ENCODE results near the gene OGFR. TPM values are rescaled to one million over a fixed set of nuclear protein-coding genes. Genes with fewer than 3 reads are reported as not detected.

OGFR gene
- total RNA-seq, 1 experiment from 2014 or later, result 84.7 TPM

DNA sequence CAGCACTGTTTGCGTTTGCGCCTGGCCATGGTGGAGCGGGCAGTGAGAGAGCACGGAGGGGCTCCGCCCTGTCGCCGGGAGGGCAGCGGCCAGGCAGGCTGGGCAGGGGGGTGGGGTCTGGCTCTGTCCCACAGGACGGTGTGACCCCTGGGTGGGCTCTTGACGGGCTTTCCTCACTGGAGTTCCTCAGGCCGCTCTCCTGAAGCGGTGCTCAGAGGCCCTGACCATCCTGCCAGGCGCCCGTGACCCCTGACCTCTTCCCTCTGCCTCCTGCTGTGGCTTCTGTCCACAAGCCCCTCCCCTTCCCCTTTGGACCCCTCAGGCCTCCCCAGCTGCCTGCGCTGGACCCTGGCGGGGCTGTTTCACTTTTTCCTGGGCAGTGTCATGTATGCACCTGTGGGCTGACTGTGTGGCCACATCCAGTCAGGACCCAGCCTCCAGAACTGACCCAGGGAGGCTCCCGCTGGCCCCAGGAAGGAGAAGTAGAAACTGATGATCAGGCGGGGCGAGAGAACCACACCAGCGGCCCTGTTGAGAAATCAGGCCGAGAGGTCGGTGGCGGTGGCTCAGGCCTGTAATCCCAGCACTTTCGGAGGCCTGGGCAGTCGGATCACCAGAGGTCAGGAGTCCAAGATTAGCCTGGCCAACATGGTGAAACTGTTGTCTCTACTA, 1.2 kb downstream of the OGFR start:
- CTCF ChIA-PET, result interaction anchor here (1.0 to 3.2 kb wide), 7 partner anchors 10 to 207 kb away, joined by 3 to 16 read pairs (median 3); partner anchors contain the start of gene MRGBP
- H3K9me3 Mint-ChIP-seq (ENCODE audit: unreplicated experiment), result no peaks in the 10 kb centered on the region
- Histone ChIP-seq H3K4me1 (peaks cover 14% of the 10 kb centered on the region), H3K27me3 (replicated peaks; ENCODE audit: control insufficient read depth, insufficient read depth, low read length) (no peaks in the 10 kb centered on the region), H3K9me3 (no peaks in the 10 kb centered on the region), H3K36me3 (ENCODE audit: control insufficient read depth, insufficient read depth, low read length) (peaks cover 30% of the 10 kb centered on the region), H3K4me3 (ENCODE audit: low read depth, low read length) (peak overlapping the region; percentile 99)
- POLR2A ChIA-PET, result interaction anchor here (1.0 to 2.1 kb wide), 2 partner anchors 10 to 11 kb away, joined by 9 to 17 read pairs; partner anchors contain the start of gene MRGBP
- BruUV-seq (replicated peaks), result no TSS peak
- peak; percentile 80 to 87 for DNase-seq
- intact Hi-C loops (cut with micrococcal nuclease; ENCODE audit: unreplicated experiment), result loop anchor here (1.0 to 5.0 kb wide), 3 partner anchors 12 to 119 kb away; partner anchors contain the start of gene TCFL5
- TF ChIP-seq, protein P1, sequence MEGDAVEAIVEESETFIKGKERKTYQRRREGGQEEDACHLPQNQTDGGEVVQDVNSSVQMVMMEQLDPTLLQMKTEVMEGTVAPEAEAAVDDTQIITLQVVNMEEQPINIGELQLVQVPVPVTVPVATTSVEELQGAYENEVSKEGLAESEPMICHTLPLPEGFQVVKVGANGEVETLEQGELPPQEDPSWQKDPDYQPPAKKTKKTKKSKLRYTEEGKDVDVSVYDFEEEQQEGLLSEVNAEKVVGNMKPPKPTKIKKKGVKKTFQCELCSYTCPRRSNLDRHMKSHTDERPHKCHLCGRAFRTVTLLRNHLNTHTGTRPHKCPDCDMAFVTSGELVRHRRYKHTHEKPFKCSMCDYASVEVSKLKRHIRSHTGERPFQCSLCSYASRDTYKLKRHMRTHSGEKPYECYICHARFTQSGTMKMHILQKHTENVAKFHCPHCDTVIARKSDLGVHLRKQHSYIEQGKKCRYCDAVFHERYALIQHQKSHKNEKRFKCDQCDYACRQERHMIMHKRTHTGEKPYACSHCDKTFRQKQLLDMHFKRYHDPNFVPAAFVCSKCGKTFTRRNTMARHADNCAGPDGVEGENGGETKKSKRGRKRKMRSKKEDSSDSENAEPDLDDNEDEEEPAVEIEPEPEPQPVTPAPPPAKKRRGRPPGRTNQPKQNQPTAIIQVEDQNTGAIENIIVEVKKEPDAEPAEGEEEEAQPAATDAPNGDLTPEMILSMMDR (IDR thresholded peaks at IDR 0.05; ENCODE audit: insufficient read depth in 1 of 2, low read depth in 1 of 2, low read length in 1 of 2, severe bottlenecking in 1 of 2, unreplicated experiment in 1 of 2), result peak in 1 of 2 experiments; percentile 9
- peaks cover 69% of the 10 kb centered on the region for H3K36me3 Mint-ChIP-seq (ENCODE audit: insufficient read depth, unreplicated experiment)
- no peaks in the 10 kb centered on the region for H3K27me3 Mint-ChIP-seq (ENCODE audit: insufficient read depth, unreplicated experiment)
- peak overlapping the region; percentile 65 for H3K27ac Mint-ChIP-seq (ENCODE audit: unreplicated experiment)
- peaks cover 12% of the 10 kb centered on the region for H3K4me1 Mint-ChIP-seq (ENCODE audit: low read depth, unreplicated experiment)
- peak overlapping the region; percentile 91 for H3K4me3 Mint-ChIP-seq (ENCODE audit: unreplicated experiment)

DNA sequence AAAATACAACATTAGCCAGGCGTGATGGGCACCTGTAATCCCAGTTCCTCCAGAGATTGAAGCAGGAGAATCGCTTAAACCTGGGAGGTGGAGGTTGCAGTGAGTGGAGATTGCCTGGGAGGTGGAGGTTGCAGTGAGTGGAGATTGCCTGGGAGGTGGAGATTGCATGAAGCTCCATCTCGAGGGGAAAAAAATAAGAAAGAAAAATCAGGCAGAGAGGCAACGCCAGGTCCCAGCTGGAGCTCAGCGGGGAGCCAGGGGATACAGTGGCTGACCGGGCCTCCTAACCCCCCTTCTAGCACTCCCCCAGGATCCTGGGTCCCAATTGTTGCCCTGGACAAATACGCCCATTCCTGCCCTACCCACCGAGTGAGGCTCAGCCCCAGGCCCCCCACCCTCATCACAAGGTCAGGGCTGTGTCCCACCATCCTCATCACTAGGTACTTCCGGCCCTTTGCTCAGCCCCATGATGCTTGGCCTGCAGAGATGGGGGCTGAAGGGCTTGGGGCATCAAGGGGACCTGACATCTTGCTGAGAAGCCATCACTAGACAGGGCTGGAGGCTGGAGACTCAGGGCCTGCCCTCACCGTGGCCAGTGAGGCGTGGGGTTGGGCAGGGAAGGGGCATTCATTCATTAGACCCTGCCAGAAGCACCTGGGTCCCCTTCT, 1.9 kb downstream of the OGFR start:
- CTCF ChIA-PET, result interaction anchor here (1.5 to 3.2 kb wide), 3 partner anchors 10 to 15 kb away, joined by 3 to 16 read pairs (median 9); partner anchors contain the start of gene MRGBP
- H3K4me1 ChIP-seq, result peaks cover 14% of the 10 kb centered on the region
- peak overlapping the region; percentile 91 for H3K4me3 Mint-ChIP-seq (ENCODE audit: unreplicated experiment)
- BruUV-seq (replicated peaks), result TSS peak; percentile 25
- H3K36me3 Mint-ChIP-seq (ENCODE audit: insufficient read depth, unreplicated experiment), result peaks cover 62% of the 10 kb centered on the region
- TF ChIP-seq, protein P1 (IDR thresholded peaks at IDR 0.05; ENCODE audit: insufficient read depth in 1 of 2, low read depth in 1 of 2, low read length in 1 of 2, severe bottlenecking in 1 of 2, unreplicated experiment in 1 of 2), result no peak
- H3K4me3 ChIP-seq (ENCODE audit: low read depth, low read length), result no peak overlapping the region; the same call in 1 of the 2 replicates
- intact Hi-C loops (cut with micrococcal nuclease; ENCODE audit: unreplicated experiment), result loop anchor here (1.0 to 5.0 kb wide), 3 partner anchors 12 to 119 kb away; partner anchors contain the start of gene TCFL5
- no peaks in the 10 kb centered on the region for H3K27me3 ChIP-seq (replicated peaks; ENCODE audit: control insufficient read depth, insufficient read depth, low read length)
- POLR2A ChIA-PET, result interaction anchor here (0.7 to 2.1 kb wide), 2 partner anchors 10 kb away, joined by 3 to 17 read pairs; partner anchors contain the start of genes COL9A3 and MRGBP
- H3K27me3 Mint-ChIP-seq (ENCODE audit: insufficient read depth, unreplicated experiment), result no peaks in the 10 kb centered on the region
- H3K9me3 Mint-ChIP-seq (ENCODE audit: unreplicated experiment), result no peaks in the 10 kb centered on the region
- no peak for DNase-seq
- peaks cover 30% of the 10 kb centered on the region for H3K36me3 ChIP-seq (ENCODE audit: control insufficient read depth, insufficient read depth, low read length)
- no peaks in the 10 kb centered on the region for H3K9me3 ChIP-seq
- peaks cover 12% of the 10 kb centered on the region for H3K4me1 Mint-ChIP-seq (ENCODE audit: low read depth, unreplicated experiment)
- H3K27ac Mint-ChIP-seq (ENCODE audit: unreplicated experiment), result peak overlapping the region; percentile 65

All from Caco-2 (cell line).